HG02884 (cell line): ENCODE data around the gene HOXA5.
A peak's percentile ranks its signal among the peaks of the same experiment; 100 is the strongest.

Source experiments
- ATAC-seq: cut with Tn5 transposase; IDR thresholded peaks from one replicate; pipeline ENCODE4 v1.9.1; 2021; ENCODE audit warnings: mild to moderate bottlenecking, moderate library complexity; ENCODE audit not compliant: unreplicated experiment

The HOXA5 gene

GRCh38 chr7:27160546-27161213 is 17.2 kb upstream of the HOXA5 start:
- no peak for ATAC-seq

GRCh38 chr7:27160145-27160545 is 16.7 kb upstream of the HOXA5 start:
- ATAC-seq: no peak

- no peak for ATAC-seq
These were observed 16.0 kb upstream of the HOXA5 start for GRCh38 chr7:27159266-27160144.

GRCh38 chr7:27158436-27159265 is 15.2 kb upstream of the HOXA5 start:
- ATAC-seq: no peak

- ATAC-seq: no peak
These were observed 14.4 kb upstream of the HOXA5 start for GRCh38 chr7:27157702-27158431.

GRCh38 chr7:27156916-27157701 is 13.6 kb upstream of the HOXA5 start:
- no peak for ATAC-seq

GRCh38 chr7:27156508-27156898 is 13.0 kb upstream of the HOXA5 start, which contains the start of gene HOXA7:
Gene HOXA7 (minus strand): TSS chr7:27156675. CDS start chr7:27156545, 130 bp downstream.
- no peak for ATAC-seq

GRCh38 chr7:27155816-27156507 is 12.5 kb upstream of the HOXA5 start:
- no peak for ATAC-seq

GRCh38 chr7:27154901-27155815 is 11.7 kb upstream of the HOXA5 start:
- ATAC-seq: no peak

GRCh38 chr7:27154369-27154768 is 10.9 kb upstream of the HOXA5 start:
- ATAC-seq: no peak

GRCh38 chr7:27153526-27153925 is 10.0 kb upstream of the HOXA5 start:
- no peak for ATAC-seq

- ATAC-seq: no peak
These were observed 9.4 kb upstream of the HOXA5 start for GRCh38 chr7:27152816-27153442.

- ATAC-seq: no peak
These were observed 8.7 kb upstream of the HOXA5 start, which contains the start of gene HOXA3 for GRCh38 chr7:27151931-27152815. Gene HOXA3 (minus strand): TSS chr7:27152583. CDS start chr7:27110640, 41,943 bp downstream.

GRCh38 chr7:27151341-27151930 is 8.0 kb upstream of the HOXA5 start:
- ATAC-seq: no peak

- ATAC-seq: peak; percentile 71
These were observed 7.3 kb upstream of the HOXA5 start for GRCh38 chr7:27150568-27151340.
